Kidney capillary endothelial cell (primary cell): ENCODE results near the gene KCNJ14.
"Not testable (repeated sequence)": the region's sequence is repeated elsewhere in the genome, so short reads cannot be mapped to it uniquely, and the experiment has no call there.

Source experiments
- DNase-seq: peaks from one replicate; pipeline ENCODE4 v3.0.0-alpha.2; 2018; ENCODE audit warnings: low spot score

KCNJ14 gene

DNA sequence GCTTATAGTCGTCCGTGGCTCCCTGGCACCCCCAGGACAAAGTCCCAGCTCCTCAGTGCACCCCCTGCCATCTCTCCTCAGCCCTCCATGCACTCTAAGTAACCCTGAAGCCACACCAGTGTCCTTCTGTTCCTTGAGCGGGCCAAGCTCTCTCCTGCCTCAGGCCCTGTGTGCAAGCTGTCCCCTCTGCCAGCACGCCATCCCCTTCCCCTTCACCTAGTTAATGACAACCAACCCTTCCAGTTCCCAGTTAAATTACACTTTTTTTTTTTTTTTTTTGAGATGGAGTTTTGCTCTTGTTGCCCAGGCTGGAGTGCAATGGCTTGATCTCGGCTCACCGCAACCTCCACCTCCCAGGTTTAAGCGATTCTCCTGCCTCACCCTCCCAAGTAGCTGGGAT, 33.1 kb downstream of the KCNJ14 start:
- DNase-seq, result not testable (repeated sequence)

DNA sequence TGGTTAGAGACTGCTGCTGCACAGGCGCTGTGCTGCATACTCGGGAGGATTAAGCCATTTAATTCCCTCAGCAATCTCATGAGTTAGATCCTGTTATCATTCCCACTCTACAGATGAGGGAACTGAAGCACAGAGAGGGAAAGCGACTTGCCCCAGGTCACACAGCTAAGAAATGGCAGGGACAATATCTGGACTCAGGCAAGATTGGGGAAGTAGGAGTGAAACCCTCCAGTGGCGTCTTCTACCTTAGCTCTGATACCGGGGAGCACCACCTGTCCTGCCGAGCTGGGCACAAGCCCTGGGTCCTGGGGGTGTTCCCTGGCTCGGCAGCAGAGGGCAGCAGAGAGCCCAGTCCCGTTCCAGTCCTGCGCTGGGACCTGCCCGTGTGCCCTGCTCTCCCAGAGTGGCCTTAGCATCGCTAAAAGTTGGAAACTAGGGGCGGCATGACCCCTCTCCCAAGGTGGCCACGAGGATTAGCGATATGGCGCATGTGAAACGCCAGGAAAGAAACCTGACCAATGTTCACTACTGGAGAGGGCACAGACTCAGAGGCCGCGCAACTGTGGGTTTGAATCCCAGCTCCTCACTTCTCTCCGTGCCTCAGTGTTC, 34.3 kb downstream of the KCNJ14 start:
- DNase-seq, result no peak

DNA sequence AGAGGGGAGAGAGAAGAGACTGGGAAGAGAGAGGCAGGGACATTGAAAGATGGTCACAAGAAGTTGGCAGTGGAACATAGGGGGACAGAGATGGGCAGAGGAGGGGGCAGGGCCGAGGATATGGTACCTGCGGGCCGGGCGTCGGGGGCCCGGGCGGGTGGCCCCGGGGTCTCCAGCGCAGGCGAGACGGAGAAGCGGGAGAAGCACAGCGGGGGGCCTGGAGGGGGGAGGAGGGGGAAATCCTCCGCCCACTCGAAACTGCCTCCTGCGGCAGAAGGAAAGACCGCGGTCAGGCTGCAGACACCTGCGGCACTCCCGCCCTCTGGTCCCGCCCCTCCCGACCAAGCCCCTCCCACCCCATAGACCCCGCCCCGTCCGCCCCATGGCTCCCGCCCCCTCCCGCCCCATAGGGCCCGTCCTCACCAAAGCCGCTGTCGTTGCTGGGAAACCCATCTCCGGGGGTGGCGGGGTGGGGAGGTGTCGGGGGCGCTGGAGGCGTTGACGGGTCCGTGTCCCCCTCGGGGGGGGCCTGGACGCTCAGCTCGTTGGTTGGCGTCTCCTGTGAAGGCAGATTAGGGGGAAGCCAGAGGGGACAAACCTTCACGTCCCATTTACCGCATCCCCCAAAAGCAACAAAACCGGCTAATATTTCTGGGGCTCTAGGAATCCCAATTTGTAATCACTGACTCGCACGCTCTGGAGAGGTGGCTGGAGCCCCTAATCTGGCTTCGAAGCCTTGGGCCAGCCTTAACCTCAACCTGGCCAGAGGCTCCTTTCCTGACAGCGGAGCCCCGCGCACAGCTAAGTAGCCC, 35.8 kb downstream of the KCNJ14 start:
- no peak for DNase-seq

DNA sequence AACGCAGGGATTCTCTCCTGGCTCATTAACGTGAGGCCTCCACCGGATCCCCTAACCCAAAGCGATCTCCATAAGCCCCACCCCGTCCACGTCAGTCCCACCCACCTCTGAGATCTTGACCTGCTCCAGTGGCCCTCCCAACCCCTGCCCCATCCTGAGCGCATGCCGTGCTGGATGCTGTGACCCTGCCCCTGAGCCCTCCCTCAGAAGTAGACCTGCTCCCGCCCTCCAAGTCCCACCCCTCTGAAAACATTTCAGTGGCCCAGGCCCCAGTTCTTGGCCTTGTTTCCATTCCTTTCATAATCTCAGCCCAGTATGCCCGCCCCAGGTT, 36.4 kb downstream of the KCNJ14 start:
- no peak for DNase-seq

DNA sequence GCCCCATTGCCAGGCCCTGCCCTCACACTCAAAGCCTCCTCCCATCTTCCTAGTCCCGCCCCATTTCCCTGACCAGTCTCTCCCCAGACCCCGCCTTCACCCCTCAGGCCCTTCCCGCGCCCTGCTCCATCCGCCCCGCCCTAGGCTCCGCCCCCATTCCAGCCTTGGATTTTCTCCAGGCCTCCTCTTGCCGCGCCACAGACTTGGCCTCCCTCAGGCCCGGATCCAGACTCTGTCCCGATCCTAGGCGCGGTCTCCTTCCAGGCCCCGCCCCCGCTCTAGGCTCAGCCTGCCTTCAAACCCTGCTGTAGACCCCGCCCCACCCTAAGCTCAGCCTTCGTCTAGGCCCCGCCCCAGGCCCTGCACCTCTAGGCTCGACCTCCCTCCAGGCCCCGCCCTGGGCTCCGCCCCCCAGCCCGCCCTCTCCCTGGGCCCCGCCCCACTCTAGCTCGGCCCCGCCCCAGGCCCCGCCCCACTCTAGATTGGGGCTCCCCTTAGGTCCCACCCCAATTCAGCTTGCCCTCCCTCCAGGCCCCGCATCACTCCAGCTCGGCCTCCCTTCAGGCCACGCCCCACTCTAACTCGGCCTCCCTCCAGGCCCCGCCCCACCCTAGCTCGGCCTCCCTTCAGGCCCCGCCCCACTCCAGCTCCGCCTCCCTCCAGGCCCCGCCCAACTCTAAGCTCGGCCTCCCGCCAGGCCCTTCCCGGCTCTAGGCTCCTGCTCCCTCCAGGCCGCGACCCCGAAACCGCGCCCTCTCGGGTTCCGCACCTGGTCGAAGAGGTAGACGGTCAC, 37.7 kb downstream of the KCNJ14 start:
- DNase-seq, result peak; percentile 95

DNA sequence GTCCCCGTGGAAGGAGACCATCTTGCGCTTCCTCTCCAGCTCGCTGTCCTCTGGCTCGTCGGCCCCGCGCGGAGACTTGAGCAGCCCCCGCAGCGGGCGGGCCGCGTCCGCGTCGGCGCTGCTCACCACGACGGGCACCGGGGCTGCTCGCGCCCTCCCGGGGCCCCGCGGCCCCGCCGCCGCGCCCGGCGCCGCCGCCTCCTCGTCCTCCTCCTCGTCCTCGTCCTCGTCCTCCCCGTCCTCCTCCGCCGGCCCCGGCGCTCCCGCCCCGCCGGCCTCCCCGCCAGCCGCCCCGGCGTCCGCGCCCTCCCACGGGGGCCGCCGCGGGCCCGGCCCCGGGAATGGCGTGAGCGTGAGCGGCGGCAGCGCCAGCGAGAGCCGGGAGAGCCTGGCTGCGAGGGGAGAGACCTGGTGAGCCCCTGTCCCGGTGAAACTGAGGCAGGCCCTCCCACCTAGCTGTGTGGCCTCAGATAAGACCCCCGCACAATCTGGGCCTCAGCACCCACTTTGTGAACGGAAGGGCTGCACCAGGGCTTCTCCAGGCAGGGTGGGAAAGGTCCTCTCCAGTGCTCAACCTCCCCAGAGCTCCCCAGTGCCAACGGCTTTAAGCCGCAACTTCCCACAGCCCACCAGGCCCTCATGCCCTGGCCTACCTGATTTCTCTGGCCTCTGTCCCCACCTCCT, 38.5 kb downstream of the KCNJ14 start:
- DNase-seq, result no peak

DNA sequence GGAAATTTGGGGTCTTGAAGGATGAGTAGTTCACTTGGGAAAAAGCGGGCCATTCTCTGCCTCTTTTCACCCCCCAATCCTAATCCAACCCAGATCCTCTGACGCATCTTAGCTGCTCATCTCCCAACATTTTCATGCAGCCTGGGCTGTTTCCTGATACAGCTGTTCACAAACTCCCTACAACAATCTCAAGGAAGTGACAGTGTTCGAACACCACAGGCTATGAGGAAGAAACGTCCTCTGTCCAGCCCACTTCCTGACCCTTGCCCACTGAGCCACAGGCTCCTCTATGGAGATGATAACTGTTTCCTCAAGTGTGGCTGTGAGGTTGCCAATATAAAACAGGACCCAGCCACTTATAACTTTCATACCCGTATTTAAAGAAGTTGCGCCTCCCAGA, 40.0 kb downstream of the KCNJ14 start:
- DNase-seq, result peak; percentile 84

DNA sequence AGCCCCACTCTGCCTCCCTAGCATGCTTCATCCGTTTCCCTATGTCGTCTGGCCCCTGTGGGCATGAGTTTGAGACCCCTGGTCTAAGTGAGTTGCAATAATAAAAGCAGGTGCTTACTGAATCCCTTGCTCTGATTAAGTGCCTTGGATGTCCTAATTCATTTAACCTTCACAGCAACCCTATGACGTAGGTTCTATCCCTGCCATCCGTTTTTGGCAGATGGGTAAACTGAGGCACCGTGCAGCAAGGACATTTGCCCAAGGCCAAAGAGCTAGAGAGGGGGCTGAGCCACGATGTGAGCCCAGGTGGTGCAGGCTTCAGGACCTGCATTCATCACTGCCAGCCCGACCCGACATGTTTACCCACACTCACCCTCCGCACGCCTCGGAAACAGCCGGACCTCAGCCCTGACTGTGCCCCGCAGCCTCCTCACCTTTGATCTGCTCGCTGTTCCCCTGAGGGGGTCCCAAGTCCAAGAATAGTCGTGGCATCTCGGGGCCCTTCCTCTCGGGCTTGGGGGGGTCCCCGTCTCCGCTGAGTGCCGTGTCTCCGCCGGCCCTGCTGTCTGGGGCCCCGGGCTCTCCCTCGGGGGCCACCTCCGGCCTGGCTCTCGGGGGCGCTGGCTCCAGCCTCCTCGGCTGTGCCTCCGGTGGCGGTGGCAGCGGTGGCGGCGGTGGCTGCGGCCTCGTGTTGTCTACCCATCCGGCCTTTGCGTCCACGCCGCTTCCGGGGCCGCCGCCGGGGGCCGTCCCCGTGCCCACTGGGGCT, 41.8 kb downstream of the KCNJ14 start:
- DNase-seq, result no peak

DNA sequence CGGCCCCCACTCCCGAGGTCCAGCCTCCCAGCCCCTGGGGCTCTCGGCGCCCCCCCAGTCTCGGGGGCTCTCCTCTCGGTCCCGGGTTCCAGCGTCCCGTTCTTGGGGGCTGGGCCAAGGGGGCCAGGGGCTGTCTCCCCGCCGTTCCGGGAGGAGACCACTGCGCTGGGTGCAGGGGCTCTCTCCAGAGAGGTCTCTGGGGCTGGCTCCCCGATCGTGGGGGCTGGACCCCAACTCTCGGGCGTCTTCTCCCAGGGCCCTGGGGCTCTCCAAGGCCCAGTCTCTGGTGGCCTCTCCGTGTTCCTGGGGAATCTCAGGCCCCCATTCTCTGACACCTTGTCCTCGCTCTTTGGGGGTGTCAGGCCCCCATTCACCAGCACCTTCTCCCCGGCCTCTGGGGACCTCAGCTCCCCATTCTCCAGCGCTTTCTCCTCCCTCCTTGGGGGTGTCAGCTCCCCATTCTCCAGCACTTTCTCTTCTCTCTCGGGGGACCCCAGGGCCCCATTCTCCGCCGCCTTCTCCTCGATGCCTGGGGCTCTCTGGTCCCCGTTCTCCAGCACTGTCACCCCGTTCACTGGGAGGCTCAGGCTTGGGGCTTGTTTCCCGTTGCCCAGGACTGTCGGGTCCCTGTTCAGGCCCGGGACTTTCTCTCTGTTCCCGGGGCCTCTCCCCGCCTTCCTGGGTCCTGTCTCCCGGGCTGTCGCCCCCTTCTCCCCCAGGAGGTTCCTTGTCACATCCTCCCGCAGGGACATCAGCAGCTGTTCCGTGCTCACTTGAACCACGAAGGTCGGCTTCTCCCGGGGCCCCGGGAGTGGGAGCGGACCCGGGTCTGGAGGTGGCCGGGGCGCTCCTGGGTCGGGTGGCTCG, 42.6 kb downstream of the KCNJ14 start:
- DNase-seq, result no peak

DNA sequence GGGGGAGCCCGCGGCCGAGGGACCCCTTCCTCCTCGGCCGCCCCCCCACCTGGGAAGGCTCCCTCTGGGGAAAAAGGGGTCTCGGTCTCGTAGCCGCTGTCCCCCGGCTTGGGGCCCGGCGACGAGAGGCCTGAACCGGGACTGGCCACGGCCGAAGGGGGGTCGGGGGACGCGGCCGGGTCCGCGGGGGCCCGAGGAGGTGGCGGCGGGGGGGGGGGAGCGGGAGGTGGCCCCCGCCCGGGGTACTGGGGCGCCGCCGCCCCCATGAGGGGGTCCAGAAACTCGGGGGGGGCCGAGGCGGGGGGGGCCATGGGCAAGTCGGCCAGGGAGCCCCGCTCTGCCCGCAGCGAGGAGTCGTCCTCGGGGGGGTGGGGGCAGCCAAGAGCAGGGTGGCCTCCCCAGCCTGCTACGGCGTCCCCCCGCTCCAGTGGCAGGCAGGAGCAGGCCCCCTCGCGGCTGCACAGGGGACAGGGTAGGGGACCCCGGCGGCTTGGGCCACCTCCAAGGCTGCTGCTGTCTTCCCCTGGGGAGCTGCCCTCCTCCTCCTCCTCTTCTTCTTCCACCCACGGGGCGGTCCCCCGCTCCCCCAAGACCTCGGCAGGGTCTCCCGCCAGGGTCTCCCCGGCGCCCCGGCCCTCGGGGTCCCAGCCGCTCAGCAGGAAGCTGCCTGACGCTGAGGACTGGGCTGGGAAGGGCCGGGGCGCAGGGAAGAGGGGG, 43.4 kb downstream of the KCNJ14 start:
- no peak for DNase-seq

DNA sequence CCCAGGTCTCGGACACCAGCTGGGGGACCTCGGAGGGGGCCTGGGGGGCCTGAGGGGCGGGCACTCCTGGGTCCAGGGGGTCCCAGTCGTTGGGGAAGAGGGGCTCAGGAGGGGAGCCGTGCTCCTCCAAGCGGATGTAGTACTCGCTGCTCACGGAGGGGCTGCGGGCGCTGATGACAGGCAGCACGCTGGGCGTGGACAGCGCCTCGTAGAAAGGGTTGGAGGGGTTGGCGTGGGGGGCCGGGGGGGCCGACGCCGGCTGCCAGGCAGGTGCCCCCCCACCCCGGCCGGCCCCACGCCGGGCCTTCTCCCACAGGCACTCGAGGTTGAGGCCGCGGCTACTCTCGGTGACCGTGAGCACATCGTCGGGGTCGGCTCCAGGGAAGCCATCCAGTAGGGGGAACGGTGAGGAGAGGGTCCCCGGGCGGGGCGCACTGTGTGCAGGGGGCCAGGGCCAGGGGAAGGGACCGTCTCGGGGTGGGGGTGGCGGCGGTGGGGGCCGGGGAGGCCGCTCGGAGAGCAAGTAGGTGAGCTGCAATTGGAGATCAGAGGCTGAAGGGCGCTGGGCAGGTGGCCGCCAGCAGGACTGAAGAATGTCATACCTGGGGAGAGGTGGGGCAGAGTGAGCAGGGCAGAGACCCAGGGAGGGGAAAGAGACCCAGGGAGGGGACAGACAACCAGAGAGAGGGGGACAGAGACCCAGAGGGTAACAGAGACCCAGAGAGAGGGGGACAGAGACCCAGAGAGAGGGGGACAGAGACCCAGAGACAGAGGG, 44.1 kb downstream of the KCNJ14 start:
- DNase-seq, result no peak

DNA sequence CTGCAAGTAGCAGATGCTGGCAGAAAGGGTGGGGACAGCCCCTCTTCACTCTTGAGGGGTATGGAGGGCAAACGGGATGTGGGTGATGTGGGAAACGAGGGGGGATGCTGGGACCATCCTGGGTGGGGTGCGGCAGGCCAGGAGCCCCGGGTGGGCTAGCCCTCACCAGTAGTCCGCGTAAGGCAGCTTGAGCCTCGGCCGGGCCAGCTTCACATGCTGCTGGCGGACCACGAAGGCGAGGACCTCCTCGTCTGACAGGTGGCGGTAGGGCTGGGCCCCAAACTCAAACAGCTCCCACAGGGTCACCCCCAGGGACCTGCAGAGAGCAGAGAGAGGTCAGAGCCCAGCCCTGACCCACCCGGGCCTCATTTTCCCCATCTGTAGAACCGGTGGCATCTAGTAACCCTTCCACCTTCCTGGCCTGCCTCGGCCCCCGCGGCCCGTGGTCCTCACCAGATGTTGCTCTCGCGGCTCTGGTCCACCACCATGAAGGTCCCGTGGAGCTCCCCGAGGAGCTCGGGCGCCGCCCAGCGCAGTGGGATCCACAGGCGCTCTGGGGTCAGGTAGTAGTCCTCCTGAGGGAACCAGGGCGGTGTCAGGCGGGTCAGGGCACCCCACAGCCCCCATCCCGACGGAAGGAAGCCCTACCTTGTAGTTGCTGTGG, 45.6 kb downstream of the KCNJ14 start:
- no peak for DNase-seq

DNA sequence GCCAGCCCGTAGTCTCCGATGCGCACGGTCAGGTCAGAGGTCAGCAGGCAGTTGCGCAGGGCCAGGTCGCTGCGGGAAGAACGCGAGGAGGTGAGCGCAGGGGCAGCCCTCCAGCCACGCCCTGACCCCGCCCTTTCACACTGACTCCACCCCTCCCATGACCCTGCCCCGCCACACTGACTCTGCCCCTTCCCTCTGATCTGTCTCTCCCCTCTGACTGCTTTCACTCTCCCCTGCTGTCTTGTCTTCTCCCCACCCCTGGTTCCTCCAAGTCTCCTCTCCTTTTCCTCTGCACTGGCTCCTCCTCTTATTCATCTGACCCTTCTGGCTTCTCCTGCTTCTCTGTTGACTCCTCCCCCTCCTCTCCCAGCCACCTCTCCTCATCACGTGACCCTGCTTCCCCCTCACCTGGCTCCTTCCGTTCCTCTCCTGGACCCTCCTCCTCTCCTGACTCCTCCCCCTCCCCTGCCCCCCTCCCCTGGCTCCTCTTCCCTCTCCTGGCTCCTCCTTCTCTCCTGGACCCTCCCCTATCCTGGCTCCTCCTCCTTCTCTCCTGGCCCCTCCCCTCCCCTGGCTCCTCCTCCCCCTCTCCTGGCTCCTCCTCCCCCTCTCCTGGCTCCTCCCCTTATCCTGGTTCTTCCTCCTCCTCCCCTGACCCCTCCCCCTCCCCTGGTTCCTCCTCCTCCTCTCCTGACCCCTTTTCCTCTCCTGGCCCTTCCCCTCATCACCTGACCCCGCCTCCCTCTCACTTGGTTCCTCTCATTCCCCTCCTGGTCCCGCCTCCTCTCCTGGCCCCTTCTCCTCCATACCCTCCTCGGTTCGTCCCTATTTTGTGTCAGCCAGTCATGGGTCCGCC, 46.3 kb downstream of the KCNJ14 start:
- no peak for DNase-seq

DNA sequence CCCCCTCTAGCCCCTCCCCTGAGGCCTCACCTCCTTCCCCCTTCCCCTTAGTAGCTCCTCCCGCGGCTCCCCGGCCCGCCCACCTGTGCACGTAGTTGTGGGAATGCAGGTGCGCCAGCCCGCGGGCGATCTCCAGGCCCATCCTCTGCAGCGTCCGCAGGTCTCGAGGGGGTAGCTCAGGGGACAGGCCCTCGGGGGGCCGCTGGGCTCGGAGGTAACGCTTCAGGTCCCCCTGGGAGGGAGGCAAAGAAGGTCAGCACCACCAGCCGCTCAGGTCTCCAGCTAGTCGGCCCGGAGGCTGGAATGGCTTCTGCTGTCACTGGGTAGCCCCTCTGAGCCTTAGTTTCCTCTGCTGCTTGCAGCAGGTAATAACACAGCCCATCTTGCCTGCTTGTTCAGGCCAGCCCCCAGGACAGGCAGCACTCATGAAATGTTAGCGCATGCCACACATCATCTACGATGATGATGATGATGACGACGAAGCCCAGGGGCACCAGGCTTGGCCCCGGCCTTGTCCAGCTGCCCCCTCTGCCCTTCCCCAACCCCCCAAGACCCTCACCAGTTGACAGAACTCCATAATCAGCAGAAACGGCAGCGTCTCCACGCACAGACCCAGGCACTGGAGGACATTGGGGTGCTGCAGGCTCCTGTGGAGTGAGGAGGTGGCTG, 47.1 kb downstream of the KCNJ14 start:
- DNase-seq, result no peak

DNA sequence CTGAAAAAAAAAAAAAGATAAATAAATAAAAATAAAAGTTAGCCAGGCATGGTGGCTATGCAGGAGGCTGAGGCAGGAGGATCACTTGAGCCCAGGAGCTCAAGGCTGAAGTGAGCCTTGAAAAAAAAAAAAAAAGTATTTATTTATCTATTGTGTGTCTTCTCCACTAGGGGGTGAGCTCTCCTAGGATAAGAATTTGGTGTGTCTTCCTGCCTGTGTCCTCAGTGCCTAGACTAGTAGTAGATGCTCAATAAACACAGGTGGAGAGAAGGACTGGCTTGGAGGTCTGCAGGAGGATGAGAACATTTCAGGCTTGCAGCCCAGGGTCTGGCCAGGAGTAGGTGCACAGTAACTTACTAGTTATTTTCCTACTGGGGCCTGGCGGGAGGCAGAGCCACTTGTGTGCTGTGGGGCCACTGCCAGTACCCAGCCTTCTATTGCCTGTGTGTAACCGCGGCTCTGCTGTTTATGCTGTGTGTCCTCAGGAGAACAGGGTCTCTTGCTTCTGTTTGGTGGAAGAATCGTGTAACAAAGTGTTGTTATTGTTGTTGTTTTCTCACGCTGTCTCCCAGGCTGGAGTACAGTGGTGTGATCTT, 50.9 kb downstream of the KCNJ14 start:
- no peak for DNase-seq

DNA sequence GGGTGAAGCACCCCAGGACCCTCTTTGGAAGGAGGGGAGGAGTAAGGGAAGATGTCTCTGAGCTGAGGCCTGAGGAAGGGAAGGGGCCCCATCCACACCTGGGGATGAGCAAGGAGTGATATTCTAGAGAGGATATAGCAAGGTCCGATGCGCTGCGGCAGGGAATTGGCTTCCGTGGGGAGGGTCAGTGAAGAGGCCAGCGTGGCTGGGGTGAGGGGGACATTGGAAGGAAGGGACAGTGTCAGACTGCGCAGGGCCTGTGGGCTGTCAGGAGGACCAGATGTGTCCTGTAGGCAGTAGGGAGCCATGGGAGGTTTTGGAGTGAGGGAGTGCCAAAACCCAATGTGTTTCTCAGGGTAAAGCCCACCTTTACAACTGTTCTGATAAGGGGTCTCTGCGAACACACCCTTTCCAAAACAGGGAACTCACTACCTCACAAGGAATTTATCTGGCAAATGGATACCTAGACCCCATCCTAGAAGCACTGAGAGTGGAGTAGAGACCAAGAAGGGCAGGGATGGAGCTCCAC, 52.6 kb downstream of the KCNJ14 start:
- DNase-seq, result no peak
